ENCODE measurements around the gene VWC2L. TPM values are rescaled to one million over a fixed set of nuclear protein-coding genes. Genes with fewer than 3 reads are reported as not detected.

The VWC2L gene
- total RNA-seq, 2 donors from 2014 or later: 0.27 TPM; not detected in 1

DNA sequence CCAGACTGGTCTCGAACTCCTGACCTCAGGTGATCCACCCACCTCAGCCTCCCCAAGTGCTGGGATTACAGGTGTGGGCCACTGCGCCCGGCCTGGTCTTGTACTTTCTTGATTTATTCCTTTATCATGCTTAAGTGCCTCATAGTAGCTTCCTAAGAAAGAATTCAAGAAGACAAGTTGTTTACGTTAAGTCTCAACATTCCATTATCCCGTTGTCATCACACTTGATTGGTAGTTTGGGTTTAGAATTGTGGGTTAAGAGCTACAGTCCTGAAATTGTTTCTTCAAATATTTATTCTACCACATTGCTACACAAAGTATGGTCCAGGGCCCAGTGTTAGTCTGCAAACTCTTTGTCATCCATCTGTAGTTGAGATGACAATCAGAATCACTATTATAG is 194.0 kb downstream of the VWC2L start:
- no peak for ATAC-seq (ENCODE audit: insufficient number of reproducible peaks, low FRiP score, low read depth)
- TF ChIP-seq, protein P1, sequence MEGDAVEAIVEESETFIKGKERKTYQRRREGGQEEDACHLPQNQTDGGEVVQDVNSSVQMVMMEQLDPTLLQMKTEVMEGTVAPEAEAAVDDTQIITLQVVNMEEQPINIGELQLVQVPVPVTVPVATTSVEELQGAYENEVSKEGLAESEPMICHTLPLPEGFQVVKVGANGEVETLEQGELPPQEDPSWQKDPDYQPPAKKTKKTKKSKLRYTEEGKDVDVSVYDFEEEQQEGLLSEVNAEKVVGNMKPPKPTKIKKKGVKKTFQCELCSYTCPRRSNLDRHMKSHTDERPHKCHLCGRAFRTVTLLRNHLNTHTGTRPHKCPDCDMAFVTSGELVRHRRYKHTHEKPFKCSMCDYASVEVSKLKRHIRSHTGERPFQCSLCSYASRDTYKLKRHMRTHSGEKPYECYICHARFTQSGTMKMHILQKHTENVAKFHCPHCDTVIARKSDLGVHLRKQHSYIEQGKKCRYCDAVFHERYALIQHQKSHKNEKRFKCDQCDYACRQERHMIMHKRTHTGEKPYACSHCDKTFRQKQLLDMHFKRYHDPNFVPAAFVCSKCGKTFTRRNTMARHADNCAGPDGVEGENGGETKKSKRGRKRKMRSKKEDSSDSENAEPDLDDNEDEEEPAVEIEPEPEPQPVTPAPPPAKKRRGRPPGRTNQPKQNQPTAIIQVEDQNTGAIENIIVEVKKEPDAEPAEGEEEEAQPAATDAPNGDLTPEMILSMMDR (IDR thresholded peaks at IDR 0.05): no peak
- H3K36me3 ChIP-seq: no peaks in the 10 kb centered on the region
- no peaks in the 10 kb centered on the region for H3K27me3 ChIP-seq (replicated peaks; ENCODE audit: insufficient read depth)
- H3K9me3 ChIP-seq: no peaks in the 10 kb centered on the region
- H3K27ac ChIP-seq: no peak overlapping the region
- H3K4me3 ChIP-seq: no peak overlapping the region
- DNase-seq (ENCODE audit: low spot score): no peak
- no peaks in the 10 kb centered on the region for H3K4me1 ChIP-seq (ENCODE audit: control insufficient read depth in 1 of 2, low read depth in 2 of 2)

DNA sequence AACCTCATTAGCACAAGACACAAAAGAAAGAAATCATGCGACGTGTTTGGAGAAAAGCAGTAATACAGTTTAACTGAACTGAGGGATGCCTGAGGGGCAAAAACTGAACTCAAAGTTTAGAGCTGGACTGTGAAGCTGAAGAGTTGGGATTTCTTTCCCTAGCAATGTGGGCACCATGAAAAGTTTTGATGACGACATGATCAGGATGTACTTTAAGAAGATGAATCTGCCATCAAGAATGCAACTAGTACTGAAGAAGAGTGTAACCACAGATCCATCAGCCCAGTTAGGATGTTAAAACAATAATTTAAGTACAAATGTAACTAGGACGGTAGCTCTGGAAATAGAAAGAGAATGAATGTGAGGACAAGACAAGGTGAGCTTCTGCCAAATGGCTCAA is 196.2 kb downstream of the VWC2L start:
- Histone ChIP-seq H3K9me3 (no peaks in the 10 kb centered on the region), H3K27ac (no peak overlapping the region), H3K27me3 (replicated peaks; ENCODE audit: insufficient read depth) (no peaks in the 10 kb centered on the region), H3K4me3 (no peak overlapping the region), H3K4me1 (ENCODE audit: control insufficient read depth in 1 of 2, low read depth in 2 of 2) (no peaks in the 10 kb centered on the region), H3K36me3 (no peaks in the 10 kb centered on the region)
- ATAC-seq (ENCODE audit: insufficient number of reproducible peaks, low FRiP score, low read depth) (no peak), DNase-seq (ENCODE audit: low spot score) (no peak)
- TF ChIP-seq, protein P1 (IDR thresholded peaks at IDR 0.05): no peak

DNA sequence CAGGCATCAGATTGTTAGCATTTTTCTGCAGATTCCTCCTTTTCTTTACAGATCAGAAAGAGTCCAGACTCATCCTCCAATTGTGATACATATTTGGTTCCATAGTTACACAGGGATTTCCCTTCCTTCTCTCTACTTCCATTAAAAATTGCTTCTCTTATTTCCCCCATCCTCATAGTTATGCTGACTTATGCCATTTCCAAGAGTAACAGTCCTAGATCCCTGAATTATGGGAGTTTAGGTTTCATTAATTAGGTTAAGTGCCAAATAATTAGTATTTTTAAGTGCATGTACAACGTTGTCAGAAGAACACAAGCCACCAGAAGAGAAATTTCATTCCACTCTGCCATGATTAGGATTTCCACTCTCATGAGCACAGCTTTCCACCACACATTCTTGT is 200.2 kb downstream of the VWC2L start:
- no peak overlapping the region for H3K27ac ChIP-seq
- no peaks in the 10 kb centered on the region for H3K9me3 ChIP-seq
- TF ChIP-seq, protein P1 (IDR thresholded peaks at IDR 0.05): no peak
- DNase-seq (ENCODE audit: low spot score): no peak
- H3K4me1 ChIP-seq (ENCODE audit: control insufficient read depth in 1 of 2, low read depth in 2 of 2): no peaks in the 10 kb centered on the region
- no peak overlapping the region for H3K4me3 ChIP-seq
- no peak for ATAC-seq (ENCODE audit: insufficient number of reproducible peaks, low FRiP score, low read depth)
- no peaks in the 10 kb centered on the region for H3K36me3 ChIP-seq
- H3K27me3 ChIP-seq (replicated peaks; ENCODE audit: insufficient read depth): no peaks in the 10 kb centered on the region

DNA sequence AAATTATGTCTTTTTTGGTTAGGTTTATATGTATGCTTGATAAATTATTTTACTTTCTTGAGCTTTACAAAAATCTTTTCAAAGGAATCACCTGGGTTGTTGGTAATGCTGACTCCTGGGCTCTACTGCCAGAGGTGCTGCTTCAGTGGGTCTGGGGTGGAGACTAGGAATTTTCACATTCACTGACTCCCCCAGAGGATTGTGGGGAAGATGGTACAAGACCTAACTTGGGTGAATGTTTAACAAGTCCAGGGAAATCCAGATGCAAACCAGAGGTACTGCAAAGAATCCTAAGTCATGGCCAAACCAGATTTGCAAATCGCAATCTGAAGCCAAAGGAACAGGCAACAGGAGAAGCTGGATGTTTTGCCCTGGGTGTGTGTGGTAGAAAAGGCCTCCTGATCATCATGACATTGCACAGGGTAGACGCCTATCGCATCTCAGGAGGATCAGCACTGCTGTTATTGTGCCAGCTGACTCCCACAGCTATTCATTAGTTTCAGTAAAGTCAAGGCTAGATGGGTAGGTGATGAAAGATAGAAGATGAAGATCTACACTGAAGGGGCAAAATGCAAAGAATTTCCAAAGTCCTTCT is 213.4 kb downstream of the VWC2L start:
- H3K27ac ChIP-seq: no peak overlapping the region
- no peaks in the 10 kb centered on the region for H3K4me1 ChIP-seq (ENCODE audit: control insufficient read depth in 1 of 2, low read depth in 2 of 2)
- no peak for ATAC-seq (ENCODE audit: insufficient number of reproducible peaks, low FRiP score, low read depth)
- TF ChIP-seq, protein P1 (IDR thresholded peaks at IDR 0.05): no peak
- no peaks in the 10 kb centered on the region for H3K9me3 ChIP-seq
- DNase-seq (ENCODE audit: low spot score): no peak
- no peak overlapping the region for H3K4me3 ChIP-seq
- no peaks in the 10 kb centered on the region for H3K27me3 ChIP-seq (replicated peaks; ENCODE audit: insufficient read depth)
- H3K36me3 ChIP-seq: no peaks in the 10 kb centered on the region

DNA sequence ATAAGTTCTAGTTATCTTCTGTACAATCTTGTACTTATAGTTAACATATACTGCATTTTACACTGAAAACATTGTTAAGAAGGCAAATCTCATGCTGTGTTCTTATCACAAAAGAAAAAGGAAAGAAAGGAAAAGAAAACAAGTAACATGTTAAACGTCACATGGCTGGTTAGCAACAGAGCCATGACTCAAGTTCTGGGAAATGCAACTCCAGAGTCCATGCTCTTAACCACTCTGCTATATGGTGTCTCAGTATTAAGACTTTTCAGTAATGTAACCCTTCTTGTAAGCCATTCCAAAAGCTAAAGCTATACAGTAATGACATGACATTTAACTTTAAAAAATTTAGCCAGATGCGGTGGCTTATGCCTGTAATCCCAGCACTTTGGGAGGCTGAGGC is 217.2 kb downstream of the VWC2L start:
- Histone ChIP-seq H3K4me3 (no peak overlapping the region), H3K4me1 (ENCODE audit: control insufficient read depth in 1 of 2, low read depth in 2 of 2) (no peaks in the 10 kb centered on the region), H3K27ac (no peak overlapping the region), H3K27me3 (replicated peaks; ENCODE audit: insufficient read depth) (no peaks in the 10 kb centered on the region), H3K36me3 (no peaks in the 10 kb centered on the region), H3K9me3 (no peaks in the 10 kb centered on the region)
- DNase-seq (ENCODE audit: low spot score) (no peak), ATAC-seq (ENCODE audit: insufficient number of reproducible peaks, low FRiP score, low read depth) (no peak)
- TF ChIP-seq, protein P1 (IDR thresholded peaks at IDR 0.05): no peak
